ENCODE measurements around the gene GPBAR1. TPM values are rescaled to one million over a fixed set of nuclear protein-coding genes. Genes with fewer than 3 reads are reported as not detected.
A peak's percentile ranks its signal among the peaks of the same experiment; 100 is the strongest.

Gene GPBAR1
- total RNA-seq, 4 donors from 2014 or later = 3.3 to 7.0 (median 3.9) TPM

DNA sequence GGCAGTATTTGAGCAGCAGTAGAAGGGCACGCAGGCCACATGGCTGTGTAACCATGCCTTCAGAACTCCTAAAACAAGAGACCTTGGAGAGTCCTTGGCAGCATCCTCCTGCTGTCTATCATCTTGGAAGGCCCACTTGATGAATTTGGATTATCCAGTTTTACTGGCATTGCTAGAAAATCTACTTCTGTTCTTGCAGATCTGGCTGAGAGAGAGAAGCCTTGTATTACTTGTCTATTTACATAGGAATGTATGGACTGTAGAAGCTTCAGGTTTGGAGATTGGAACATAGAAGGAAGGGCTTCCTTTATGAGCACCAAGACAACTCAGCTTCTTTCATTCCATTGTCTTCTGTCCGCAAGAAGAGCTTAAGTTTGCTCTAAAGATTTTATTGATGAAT, 16.1 kb upstream of the GPBAR1 start:
- no peaks in the 10 kb centered on the region for H3K27me3 ChIP-seq
- DNase-seq = no peak
- H3K36me3 ChIP-seq = peaks cover 0 to 96% (median 4%) of the 10 kb centered on the region in 3 donors
- H3K27ac ChIP-seq = no peak overlapping the region
- no peaks in the 10 kb centered on the region for H3K4me1 ChIP-seq
- H3K4me3 ChIP-seq = no peak overlapping the region
- no peaks in the 10 kb centered on the region for H3K9me3 ChIP-seq
- TF ChIP-seq POLR2A (IDR thresholded peaks at IDR 0.05) = no peak
- TF ChIP-seq, protein P1, sequence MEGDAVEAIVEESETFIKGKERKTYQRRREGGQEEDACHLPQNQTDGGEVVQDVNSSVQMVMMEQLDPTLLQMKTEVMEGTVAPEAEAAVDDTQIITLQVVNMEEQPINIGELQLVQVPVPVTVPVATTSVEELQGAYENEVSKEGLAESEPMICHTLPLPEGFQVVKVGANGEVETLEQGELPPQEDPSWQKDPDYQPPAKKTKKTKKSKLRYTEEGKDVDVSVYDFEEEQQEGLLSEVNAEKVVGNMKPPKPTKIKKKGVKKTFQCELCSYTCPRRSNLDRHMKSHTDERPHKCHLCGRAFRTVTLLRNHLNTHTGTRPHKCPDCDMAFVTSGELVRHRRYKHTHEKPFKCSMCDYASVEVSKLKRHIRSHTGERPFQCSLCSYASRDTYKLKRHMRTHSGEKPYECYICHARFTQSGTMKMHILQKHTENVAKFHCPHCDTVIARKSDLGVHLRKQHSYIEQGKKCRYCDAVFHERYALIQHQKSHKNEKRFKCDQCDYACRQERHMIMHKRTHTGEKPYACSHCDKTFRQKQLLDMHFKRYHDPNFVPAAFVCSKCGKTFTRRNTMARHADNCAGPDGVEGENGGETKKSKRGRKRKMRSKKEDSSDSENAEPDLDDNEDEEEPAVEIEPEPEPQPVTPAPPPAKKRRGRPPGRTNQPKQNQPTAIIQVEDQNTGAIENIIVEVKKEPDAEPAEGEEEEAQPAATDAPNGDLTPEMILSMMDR (IDR thresholded peaks at IDR 0.05) = no peak

DNA sequence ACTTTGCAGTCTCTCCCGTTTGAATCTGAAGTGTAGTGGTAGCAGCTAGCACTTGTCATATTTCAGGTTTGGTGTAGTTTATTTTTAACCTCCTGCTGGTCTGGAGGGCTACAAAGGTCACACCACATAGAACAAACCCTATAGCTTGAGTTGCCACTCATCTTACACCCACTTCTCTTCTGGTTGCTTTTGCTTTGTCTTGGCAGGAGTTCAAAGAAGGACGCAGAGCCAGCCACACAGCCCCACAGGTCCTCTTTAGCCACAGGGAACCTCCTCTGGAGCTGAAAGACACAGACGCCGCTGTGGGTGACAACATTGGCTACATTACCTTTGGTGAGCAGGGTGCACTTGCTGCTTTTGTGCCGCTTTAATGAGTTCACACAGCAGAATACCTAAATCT, 15.6 kb upstream of the GPBAR1 start:
- H3K27ac ChIP-seq = no peak overlapping the region
- DNase-seq = no peak
- no peaks in the 10 kb centered on the region for H3K4me1 ChIP-seq
- no peaks in the 10 kb centered on the region for H3K27me3 ChIP-seq
- no peak for TF ChIP-seq POLR2A (IDR thresholded peaks at IDR 0.05)
- TF ChIP-seq, protein P1 (IDR thresholded peaks at IDR 0.05) = no peak
- peaks cover 0 to 96% (median 4%) of the 10 kb centered on the region in 3 donors for H3K36me3 ChIP-seq
- H3K9me3 ChIP-seq = no peaks in the 10 kb centered on the region
- H3K4me3 ChIP-seq = no peak overlapping the region

DNA sequence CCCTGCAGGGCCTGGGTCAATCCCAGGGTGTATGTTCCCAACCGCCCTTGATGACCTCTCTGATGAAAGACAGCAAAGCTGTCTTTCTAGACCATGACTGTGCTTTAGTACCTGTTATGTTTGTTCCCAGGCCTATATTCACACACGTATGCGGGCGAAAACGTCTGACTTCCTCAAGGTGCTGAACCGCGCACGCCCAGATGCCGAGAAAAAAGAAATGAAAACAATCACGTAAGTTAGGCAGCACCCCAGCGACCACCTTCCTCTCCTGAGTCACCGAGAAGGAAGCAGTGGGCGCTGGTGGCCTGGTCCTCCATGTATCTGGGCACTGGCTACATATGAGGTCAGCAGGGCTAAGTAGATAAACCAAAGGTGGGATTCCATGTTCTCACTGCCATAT, 11.1 kb upstream of the GPBAR1 start:
- no peak overlapping the region for H3K27ac ChIP-seq
- DNase-seq = no peak
- H3K4me1 ChIP-seq = no peaks in the 10 kb centered on the region
- H3K9me3 ChIP-seq = no peaks in the 10 kb centered on the region
- no peaks in the 10 kb centered on the region for H3K27me3 ChIP-seq
- H3K4me3 ChIP-seq = no peak overlapping the region
- H3K36me3 ChIP-seq = peaks cover 0 to 100% (median 4%) of the 10 kb centered on the region in 3 donors
- TF ChIP-seq POLR2A (IDR thresholded peaks at IDR 0.05) = no peak
- TF ChIP-seq, protein P1 (IDR thresholded peaks at IDR 0.05) = no peak

DNA sequence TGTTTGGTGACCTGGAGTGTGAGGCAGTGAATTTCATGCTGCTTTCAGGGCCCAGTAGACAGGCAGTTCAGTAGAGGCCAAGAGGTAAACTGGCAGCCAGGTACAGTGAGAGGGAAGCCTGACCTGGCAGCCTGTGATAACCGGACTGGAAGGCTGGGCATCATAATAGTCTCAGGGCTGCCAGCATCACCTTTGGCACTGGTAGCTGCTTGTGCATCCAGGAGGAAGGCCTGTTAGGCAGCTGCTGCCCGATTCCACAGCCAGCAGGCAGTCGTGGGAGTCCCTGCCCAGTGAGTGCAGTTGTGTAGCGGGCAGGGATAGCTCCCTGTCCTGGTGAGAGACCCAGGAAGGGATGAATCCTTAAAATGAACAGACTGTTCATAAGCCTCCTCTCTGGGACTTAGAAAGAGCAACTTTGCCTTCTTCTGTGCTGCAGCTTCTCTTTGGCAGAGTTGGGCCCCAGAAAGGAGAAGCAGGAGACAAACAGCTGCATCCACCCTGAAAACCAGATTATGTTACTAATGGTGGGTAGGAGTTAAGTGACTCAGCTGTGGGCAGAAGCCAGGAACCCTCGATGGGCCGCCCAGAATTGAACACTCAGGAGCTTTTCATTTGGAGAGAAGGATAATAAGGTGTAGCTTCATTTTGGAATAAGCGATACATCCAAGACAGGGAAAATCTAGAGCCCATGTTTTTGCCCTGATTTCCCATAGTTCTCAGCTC, 8.1 kb upstream of the GPBAR1 start:
- Histone ChIP-seq H3K4me3 (no peak overlapping the region), H3K36me3 (peaks cover 0 to 92% (median 4%) of the 10 kb centered on the region in 3 donors), H3K9me3 (no peaks in the 10 kb centered on the region), H3K4me1 (peaks cover 0 to 6% (median 0%) of the 10 kb centered on the region in 4 donors), H3K27me3 (no peaks in the 10 kb centered on the region), H3K27ac (no peak overlapping the region)
- peak in 1 of 3 donors; percentile 30 for DNase-seq
- TF ChIP-seq POLR2A (IDR thresholded peaks at IDR 0.05) = no peak
- TF ChIP-seq, protein P1 (IDR thresholded peaks at IDR 0.05) = no peak

DNA sequence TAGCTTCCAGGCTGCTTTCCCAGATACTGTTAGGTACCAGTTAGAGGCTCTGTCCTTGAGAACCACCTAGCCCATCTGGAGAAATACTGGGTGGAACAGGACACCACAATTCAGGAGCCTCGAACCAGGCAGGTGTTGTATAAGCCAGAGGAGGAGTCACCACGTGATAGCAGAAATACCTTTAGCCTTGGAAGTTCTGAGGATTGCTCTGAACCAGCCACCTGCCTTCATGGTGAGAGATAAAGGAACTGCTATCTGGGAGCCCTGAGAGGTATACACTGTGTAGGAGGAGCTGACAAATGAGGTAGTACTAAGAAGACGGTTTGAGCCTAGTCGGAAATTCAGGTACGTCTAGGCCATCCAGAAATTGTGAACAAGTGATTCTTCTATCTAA, 7.6 kb upstream of the GPBAR1 start:
- no peaks in the 10 kb centered on the region for H3K27me3 ChIP-seq
- H3K4me1 ChIP-seq = peaks cover 0 to 6% (median under 1%) of the 10 kb centered on the region in 4 donors
- peak in 1 of 3 donors; percentile 33 for DNase-seq
- no peak overlapping the region for H3K27ac ChIP-seq
- H3K4me3 ChIP-seq = no peak overlapping the region
- no peaks in the 10 kb centered on the region for H3K9me3 ChIP-seq
- peaks cover 0 to 87% (median 0%) of the 10 kb centered on the region in 3 donors for H3K36me3 ChIP-seq
- TF ChIP-seq, protein P1 (IDR thresholded peaks at IDR 0.05) = no peak
- TF ChIP-seq POLR2A (IDR thresholded peaks at IDR 0.05) = no peak
